Ishikawa (cell line): Measurements from ENCODE around the gene PPP1R17.

Experiments used
- CEBPB ChIP-seq: IDR thresholded peaks from 2 replicates; pipeline ENCODE4 v1.6.1; 2012
- CREB1 ChIP-seq: IDR thresholded peaks from 2 replicates; pipeline ENCODE4 v1.6.1; 2012; ENCODE audit warnings: low read depth
- EGR1 ChIP-seq: IDR thresholded peaks from 2 replicates; pipeline ENCODE4 v1.6.1; 2012
- EP300 ChIP-seq: IDR thresholded peaks from 2 replicates; pipeline ENCODE4 v1.6.1; 2012; ENCODE audit warnings: borderline replicate concordance
- FOXM1 ChIP-seq: IDR thresholded peaks from 2 replicates; pipeline ENCODE4 v1.6.1; 2012; ENCODE audit warnings: low read depth, borderline replicate concordance
- RAD21 ChIP-seq: IDR thresholded peaks from 2 replicates; pipeline ENCODE4 v1.6.1; 2012; ENCODE audit warnings: low read depth
- TAF1 ChIP-seq: IDR thresholded peaks from 2 replicates; pipeline ENCODE4 v1.6.1; 2012; ENCODE audit warnings: low read depth, mild to moderate bottlenecking
- TCF12 ChIP-seq: IDR thresholded peaks from 2 replicates; pipeline ENCODE4 v1.6.1; 2012; ENCODE audit warnings: low read depth
- TEAD4 ChIP-seq: IDR thresholded peaks from 2 replicates; pipeline ENCODE4 v1.6.1; 2012
- YY1 ChIP-seq: IDR thresholded peaks from 2 replicates; pipeline ENCODE4 v1.6.1; 2012; ENCODE audit warnings: low read depth
- ZBTB7A ChIP-seq: IDR thresholded peaks from 2 replicates; pipeline ENCODE4 v1.6.1; 2012; ENCODE audit warnings: low read depth
- TF ChIP-seq, protein P1 (sequence below): IDR thresholded peaks from 2 replicates; pipeline ENCODE4 v1.6.1; 2012
- TF ChIP-seq, protein P2 (sequence below): IDR thresholded peaks from 2 replicates; pipeline ENCODE4 v1.6.1; 2012; ENCODE audit warnings: low read depth, mild to moderate bottlenecking
- TF ChIP-seq, protein P3 (sequence below): IDR thresholded peaks from 2 replicates; pipeline ENCODE4 v1.6.1; 2012

- TF ChIP-seq FOXM1 = no peak
- TF ChIP-seq YY1 = no peak
- TF ChIP-seq EGR1 = no peak
- no peak for TF ChIP-seq RAD21
- TF ChIP-seq, protein P1, sequence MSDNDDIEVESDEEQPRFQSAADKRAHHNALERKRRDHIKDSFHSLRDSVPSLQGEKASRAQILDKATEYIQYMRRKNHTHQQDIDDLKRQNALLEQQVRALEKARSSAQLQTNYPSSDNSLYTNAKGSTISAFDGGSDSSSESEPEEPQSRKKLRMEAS = no peak
- TF ChIP-seq CEBPB = no peak
- no peak for TF ChIP-seq EP300
- TF ChIP-seq, protein P2, sequence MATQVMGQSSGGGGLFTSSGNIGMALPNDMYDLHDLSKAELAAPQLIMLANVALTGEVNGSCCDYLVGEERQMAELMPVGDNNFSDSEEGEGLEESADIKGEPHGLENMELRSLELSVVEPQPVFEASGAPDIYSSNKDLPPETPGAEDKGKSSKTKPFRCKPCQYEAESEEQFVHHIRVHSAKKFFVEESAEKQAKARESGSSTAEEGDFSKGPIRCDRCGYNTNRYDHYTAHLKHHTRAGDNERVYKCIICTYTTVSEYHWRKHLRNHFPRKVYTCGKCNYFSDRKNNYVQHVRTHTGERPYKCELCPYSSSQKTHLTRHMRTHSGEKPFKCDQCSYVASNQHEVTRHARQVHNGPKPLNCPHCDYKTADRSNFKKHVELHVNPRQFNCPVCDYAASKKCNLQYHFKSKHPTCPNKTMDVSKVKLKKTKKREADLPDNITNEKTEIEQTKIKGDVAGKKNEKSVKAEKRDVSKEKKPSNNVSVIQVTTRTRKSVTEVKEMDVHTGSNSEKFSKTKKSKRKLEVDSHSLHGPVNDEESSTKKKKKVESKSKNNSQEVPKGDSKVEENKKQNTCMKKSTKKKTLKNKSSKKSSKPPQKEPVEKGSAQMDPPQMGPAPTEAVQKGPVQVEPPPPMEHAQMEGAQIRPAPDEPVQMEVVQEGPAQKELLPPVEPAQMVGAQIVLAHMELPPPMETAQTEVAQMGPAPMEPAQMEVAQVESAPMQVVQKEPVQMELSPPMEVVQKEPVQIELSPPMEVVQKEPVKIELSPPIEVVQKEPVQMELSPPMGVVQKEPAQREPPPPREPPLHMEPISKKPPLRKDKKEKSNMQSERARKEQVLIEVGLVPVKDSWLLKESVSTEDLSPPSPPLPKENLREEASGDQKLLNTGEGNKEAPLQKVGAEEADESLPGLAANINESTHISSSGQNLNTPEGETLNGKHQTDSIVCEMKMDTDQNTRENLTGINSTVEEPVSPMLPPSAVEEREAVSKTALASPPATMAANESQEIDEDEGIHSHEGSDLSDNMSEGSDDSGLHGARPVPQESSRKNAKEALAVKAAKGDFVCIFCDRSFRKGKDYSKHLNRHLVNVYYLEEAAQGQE = no peak
- TF ChIP-seq TAF1 = no peak
- TF ChIP-seq CREB1 = no peak
- TF ChIP-seq, protein P3, sequence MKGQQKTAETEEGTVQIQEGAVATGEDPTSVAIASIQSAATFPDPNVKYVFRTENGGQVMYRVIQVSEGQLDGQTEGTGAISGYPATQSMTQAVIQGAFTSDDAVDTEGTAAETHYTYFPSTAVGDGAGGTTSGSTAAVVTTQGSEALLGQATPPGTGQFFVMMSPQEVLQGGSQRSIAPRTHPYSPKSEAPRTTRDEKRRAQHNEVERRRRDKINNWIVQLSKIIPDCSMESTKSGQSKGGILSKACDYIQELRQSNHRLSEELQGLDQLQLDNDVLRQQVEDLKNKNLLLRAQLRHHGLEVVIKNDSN = no peak
- no peak for TF ChIP-seq TCF12
- TF ChIP-seq ZBTB7A = no peak
- TF ChIP-seq TEAD4 = no peak
Measured at GRCh38 chr7:31705377-31705776, 18.4 kb downstream of the PPP1R17 start.
